ENCODE results near the gene CACNA1B.

- TF ChIP-seq, protein P1, sequence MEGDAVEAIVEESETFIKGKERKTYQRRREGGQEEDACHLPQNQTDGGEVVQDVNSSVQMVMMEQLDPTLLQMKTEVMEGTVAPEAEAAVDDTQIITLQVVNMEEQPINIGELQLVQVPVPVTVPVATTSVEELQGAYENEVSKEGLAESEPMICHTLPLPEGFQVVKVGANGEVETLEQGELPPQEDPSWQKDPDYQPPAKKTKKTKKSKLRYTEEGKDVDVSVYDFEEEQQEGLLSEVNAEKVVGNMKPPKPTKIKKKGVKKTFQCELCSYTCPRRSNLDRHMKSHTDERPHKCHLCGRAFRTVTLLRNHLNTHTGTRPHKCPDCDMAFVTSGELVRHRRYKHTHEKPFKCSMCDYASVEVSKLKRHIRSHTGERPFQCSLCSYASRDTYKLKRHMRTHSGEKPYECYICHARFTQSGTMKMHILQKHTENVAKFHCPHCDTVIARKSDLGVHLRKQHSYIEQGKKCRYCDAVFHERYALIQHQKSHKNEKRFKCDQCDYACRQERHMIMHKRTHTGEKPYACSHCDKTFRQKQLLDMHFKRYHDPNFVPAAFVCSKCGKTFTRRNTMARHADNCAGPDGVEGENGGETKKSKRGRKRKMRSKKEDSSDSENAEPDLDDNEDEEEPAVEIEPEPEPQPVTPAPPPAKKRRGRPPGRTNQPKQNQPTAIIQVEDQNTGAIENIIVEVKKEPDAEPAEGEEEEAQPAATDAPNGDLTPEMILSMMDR (IDR thresholded peaks at IDR 0.05), result no peak
- TF ChIP-seq POLR2A (IDR thresholded peaks at IDR 0.05), result no peak
These were observed 3.7 kb upstream of the CACNA1B start for GRCh38 chr9:137873858-137874362.

Measured in testis (tissue), 2 donors.